ENCODE data around the gene GABRB1. TPM values are rescaled to one million over a fixed set of nuclear protein-coding genes. Genes with fewer than 3 reads are reported as not detected.
"Not testable (repeated sequence)": the region's sequence is repeated elsewhere in the genome, so short reads cannot be mapped to it uniquely, and the experiment has no call there.

Gene GABRB1
- total RNA-seq, 2 donors from 2014 or later, result 0.82 TPM; not detected in 1

DNA sequence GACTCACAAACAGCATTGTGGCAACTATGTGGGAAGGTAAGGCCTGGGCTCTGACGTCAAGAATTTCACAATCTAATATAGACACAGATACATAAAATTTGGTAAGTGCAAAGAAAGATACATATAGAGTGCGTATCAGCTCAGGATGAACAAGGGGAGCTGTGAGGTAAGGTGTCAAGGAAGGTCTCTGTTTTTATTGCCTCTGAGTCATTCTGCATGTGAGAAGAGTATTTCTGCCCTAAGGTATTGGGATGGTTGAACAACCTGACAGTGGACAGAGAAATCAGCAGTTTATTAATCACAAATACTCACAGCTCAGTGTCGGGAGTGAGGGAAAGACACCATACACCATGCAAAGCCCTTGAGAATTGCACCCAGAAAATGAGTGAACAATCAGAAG, 342.3 kb downstream of the GABRB1 start:
- Histone ChIP-seq H3K4me1 (no peaks in the 10 kb centered on the region), H3K9ac (ENCODE audit: low read depth in 2 of 2, low read length in 2 of 2) (no peak overlapping the region), H3K27ac (no peak overlapping the region), H3K36me3 (no peaks in the 10 kb centered on the region), H3K4me3 (no peak overlapping the region), H3K27me3 (no peaks in the 10 kb centered on the region), H3K9me3 (no peaks in the 10 kb centered on the region)
- TF ChIP-seq, protein P1, sequence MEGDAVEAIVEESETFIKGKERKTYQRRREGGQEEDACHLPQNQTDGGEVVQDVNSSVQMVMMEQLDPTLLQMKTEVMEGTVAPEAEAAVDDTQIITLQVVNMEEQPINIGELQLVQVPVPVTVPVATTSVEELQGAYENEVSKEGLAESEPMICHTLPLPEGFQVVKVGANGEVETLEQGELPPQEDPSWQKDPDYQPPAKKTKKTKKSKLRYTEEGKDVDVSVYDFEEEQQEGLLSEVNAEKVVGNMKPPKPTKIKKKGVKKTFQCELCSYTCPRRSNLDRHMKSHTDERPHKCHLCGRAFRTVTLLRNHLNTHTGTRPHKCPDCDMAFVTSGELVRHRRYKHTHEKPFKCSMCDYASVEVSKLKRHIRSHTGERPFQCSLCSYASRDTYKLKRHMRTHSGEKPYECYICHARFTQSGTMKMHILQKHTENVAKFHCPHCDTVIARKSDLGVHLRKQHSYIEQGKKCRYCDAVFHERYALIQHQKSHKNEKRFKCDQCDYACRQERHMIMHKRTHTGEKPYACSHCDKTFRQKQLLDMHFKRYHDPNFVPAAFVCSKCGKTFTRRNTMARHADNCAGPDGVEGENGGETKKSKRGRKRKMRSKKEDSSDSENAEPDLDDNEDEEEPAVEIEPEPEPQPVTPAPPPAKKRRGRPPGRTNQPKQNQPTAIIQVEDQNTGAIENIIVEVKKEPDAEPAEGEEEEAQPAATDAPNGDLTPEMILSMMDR (IDR thresholded peaks at IDR 0.05), result no peak
- intact Hi-C loops (cut with DNase I), result no loop called here
- no peak for DNase-seq

DNA sequence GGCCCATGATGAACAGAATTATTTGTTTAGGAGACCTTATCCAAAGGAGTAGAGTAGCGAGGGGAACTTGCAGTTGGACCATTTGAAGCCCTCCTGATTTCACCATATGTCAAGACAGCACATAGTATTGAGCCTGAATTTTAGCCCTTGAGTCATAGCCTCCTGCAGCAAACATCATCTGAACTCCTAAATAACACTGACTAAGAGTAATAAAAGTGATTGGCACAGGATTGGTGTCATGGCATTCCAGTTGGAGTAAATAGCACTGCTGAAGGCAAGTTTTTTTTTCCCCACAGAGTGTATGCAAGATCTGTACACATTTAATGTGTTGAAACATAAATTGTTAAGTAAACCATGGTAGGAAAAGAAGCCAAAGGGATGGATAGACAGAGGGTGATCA, 343.1 kb downstream of the GABRB1 start:
- Histone ChIP-seq H3K4me1 (no peaks in the 10 kb centered on the region), H3K4me3 (no peak overlapping the region), H3K27ac (no peak overlapping the region), H3K36me3 (no peaks in the 10 kb centered on the region), H3K9ac (ENCODE audit: low read depth in 2 of 2, low read length in 2 of 2) (no peak overlapping the region), H3K9me3 (no peaks in the 10 kb centered on the region), H3K27me3 (no peaks in the 10 kb centered on the region)
- intact Hi-C loops (cut with DNase I), result no loop called here
- TF ChIP-seq, protein P1 (IDR thresholded peaks at IDR 0.05), result no peak
- no peak for DNase-seq

DNA sequence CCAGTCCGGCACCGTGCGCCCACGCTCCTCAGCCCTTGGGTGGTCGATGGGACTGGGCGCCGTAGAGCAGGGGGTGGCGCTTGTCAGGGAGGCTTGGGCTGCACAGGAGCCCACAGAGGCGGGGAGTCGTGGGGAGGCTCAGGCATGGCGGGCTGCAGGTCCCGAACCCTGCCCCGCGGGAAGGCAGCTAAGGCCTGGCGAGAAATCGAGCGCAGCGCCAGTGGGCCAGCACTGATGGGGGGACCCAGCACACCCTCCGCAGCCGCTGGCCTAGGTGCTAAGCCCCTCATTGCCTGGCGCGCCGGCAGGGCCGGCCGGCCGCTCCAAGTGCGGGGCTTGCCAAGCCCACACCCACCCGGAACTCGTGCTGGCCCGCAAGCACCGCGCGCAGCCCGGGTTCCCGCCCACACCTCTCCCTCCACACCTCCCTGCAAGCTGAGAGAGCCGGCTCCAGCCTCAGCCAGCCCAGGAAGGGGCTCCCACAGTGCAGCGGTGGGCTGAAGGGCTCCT, 346.7 kb downstream of the GABRB1 start:
- H3K9me3 ChIP-seq; H3K4me1 ChIP-seq; H3K27me3 ChIP-seq; H3K4me3 ChIP-seq; intact Hi-C loops (cut with DNase I); H3K9ac ChIP-seq (ENCODE audit: low read depth in 2 of 2, low read length in 2 of 2); H3K27ac ChIP-seq; DNase-seq; H3K36me3 ChIP-seq: not testable (repeated sequence)

DNA sequence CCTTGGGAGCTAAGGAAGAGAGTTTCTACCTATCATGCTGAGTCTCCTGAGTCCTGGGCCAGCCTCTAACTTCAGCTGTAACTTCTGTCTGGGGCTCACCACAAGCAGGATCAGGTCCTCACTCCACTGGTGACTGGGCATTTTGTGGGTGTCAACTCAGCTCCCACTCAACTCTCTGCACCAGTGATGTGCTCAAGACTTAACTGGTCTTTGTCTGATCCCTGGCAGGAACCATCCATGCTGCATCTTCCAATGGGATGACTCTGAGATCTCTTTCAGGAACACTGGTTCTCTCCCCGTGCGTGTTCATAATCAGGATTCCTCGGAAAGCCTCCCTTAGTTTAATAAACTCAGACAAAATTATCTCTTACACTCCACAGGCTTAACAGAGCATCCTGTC, 349.8 kb downstream of the GABRB1 start:
- intact Hi-C loops (cut with DNase I), result loop anchor here (5.0 to 10.0 kb wide), 2 partner anchors 276 to 539 kb away; no protein-coding TSS in a partner anchor
- TF ChIP-seq, protein P1 (IDR thresholded peaks at IDR 0.05), result no peak
- H3K4me3 ChIP-seq, result no peak overlapping the region
- no peaks in the 10 kb centered on the region for H3K9me3 ChIP-seq
- no peaks in the 10 kb centered on the region for H3K4me1 ChIP-seq
- no peaks in the 10 kb centered on the region for H3K36me3 ChIP-seq
- H3K27me3 ChIP-seq, result no peaks in the 10 kb centered on the region
- H3K9ac ChIP-seq (ENCODE audit: low read depth in 2 of 2, low read length in 2 of 2), result no peak overlapping the region
- H3K27ac ChIP-seq, result no peak overlapping the region
- no peak for DNase-seq

- H3K4me1 ChIP-seq, result no peaks in the 10 kb centered on the region
- H3K4me3 ChIP-seq, result no peak overlapping the region
- no peaks in the 10 kb centered on the region for H3K9me3 ChIP-seq
- no peak overlapping the region for H3K9ac ChIP-seq (ENCODE audit: low read depth in 2 of 2, low read length in 2 of 2)
- H3K27me3 ChIP-seq, result no peaks in the 10 kb centered on the region
- intact Hi-C loops (cut with DNase I), result loop anchor here (5.0 to 10.0 kb wide), 2 partner anchors 278 to 541 kb away; no protein-coding TSS in a partner anchor
- DNase-seq, result no peak
- H3K27ac ChIP-seq, result no peak overlapping the region
- TF ChIP-seq, protein P1 (IDR thresholded peaks at IDR 0.05), result no peak
- no peaks in the 10 kb centered on the region for H3K36me3 ChIP-seq
These were observed 351.5 kb downstream of the GABRB1 start for GRCh38 chr4:47382846-47383360.

DNA sequence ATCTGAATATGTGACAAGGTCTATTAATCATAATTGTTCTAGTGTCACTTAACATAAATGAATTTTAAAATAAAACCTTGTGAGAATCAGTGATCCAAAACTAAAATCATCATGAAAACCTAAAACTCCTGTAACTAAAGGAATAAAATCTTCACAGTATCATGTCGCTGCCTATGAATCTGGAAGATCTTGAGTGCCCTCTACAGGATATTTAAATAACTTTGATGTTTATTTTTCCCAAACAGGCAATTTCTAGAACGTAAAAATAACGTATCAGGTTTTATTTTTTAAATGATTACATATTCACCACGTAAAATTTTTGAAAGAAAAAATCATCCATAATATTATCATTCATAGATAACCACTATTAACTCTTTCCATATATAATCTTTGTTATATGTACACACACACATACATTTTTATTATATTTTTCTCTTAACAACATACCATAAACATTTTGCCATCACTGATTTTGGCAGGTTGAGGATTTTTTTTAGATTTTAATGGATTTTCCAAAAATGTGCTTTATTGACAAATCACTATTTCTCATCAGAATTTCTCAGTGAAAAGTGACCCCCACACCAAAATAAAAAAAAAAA, 352.6 kb downstream of the GABRB1 start:
- H3K27me3 ChIP-seq, result no peaks in the 10 kb centered on the region
- no peaks in the 10 kb centered on the region for H3K9me3 ChIP-seq
- H3K27ac ChIP-seq, result no peak overlapping the region
- H3K36me3 ChIP-seq, result no peaks in the 10 kb centered on the region
- H3K9ac ChIP-seq (ENCODE audit: low read depth in 2 of 2, low read length in 2 of 2), result no peak overlapping the region
- TF ChIP-seq, protein P1 (IDR thresholded peaks at IDR 0.05), result peak; percentile 30
- intact Hi-C loops (cut with DNase I), result loop anchor here (5.0 to 10.0 kb wide), 2 partner anchors 279 to 542 kb away; no protein-coding TSS in a partner anchor
- no peak overlapping the region for H3K4me3 ChIP-seq
- H3K4me1 ChIP-seq, result no peaks in the 10 kb centered on the region
- DNase-seq, result no peak

All from colonic mucosa (tissue), 4 donors.